GM15510 (cell line): ENCODE measurements around the gene KAZN.

Experiments used
- POLR2A ChIP-seq: IDR thresholded peaks from 3 replicates; pipeline ENCODE4 v1.6.1; 2011; ENCODE audit warnings: borderline replicate concordance; ENCODE audit not compliant: insufficient read length; ENCODE audit errors: extremely low read depth

The KAZN gene

DNA sequence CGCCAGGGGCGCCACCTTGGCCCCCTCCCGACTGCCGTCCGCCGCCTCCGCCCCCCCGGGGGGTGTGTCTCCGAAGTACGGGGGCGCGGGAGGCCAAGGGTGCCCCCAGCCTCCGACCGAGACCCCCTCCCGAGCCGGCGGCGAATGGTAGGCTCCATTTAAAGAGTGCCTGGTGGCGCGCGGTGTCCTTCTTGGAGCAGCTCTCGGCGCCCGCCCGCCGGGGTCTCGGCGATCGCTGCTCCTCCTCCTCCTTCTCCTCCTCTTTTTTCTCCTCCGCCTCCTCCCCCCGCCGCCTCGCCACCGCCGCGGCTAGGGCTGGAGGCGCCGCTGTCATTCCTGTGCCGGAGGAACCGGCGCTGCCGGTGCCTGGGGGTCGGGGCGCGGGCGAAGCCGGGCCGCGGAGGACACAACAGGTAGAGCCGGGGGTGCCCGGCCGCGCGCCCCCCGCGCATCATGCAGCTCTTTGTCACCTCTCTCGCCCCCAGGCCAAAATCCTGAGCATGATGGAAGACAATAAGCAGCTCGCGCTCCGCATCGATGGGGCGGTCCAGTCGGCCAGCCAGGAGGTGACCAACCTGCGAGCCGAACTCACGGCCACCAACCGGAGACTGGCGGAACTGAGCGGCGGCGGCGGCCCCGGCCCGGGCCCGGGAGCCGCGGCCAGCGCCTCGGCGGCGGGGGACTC, at the start of gene KAZN:
TSS of gene KAZN (plus strand) at position 188 of the 685 bp plus-strand sequence.
- TF ChIP-seq POLR2A = no peak

DNA sequence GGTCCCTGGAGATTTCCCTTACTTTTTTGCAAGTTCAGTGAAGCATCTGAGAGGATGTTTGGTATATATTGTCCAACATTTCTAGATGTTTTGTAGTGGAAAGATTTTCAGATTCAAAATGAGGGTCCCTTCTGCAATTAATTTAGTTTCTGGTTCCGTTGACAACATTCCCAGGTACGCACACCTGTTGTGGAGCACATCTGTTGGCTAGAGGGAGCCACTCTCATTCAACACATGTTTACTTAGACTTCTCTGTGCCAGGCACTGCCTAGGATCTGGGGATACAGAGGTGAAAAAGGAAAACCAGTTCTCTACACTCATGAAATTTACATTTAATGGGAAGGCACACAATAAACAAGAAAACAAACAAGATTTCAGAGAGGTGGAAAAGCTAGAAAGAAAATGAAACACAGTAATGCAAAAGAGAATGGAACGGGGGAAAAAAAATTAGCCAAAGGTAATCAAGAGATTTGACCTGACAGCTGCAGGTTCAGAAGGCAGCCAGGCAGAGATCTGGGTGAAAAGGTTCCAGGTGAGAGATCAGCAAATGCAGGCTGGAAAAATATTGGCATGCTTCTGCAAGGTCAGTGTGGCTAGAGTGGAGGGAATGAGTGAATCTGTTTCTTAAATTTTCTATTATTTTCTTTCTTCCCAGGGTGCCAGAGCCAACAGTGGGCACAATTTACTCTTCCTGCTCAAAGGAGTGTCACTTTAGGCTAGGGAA, 48.4 kb upstream of the KAZN start:
- no peak for TF ChIP-seq POLR2A

DNA sequence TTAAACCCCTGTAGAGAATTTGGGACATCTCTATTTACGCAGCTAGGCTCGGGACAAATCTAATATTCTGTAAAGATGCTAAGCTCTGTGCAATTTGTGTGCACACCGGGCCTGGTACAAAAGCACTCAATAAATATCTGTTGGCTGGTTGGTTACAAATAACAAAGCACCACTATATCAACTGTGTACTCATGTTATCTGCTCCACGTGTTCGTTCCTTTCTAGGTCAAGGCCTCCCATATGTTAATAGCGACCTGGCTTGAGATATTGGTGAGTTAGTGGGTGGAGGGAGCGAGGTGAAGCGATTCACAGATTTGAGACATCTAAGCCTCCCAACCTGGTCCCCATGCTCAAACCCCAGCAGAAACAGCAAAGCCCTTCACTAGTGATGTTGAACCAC, 47.1 kb upstream of the KAZN start:
- TF ChIP-seq POLR2A = no peak

DNA sequence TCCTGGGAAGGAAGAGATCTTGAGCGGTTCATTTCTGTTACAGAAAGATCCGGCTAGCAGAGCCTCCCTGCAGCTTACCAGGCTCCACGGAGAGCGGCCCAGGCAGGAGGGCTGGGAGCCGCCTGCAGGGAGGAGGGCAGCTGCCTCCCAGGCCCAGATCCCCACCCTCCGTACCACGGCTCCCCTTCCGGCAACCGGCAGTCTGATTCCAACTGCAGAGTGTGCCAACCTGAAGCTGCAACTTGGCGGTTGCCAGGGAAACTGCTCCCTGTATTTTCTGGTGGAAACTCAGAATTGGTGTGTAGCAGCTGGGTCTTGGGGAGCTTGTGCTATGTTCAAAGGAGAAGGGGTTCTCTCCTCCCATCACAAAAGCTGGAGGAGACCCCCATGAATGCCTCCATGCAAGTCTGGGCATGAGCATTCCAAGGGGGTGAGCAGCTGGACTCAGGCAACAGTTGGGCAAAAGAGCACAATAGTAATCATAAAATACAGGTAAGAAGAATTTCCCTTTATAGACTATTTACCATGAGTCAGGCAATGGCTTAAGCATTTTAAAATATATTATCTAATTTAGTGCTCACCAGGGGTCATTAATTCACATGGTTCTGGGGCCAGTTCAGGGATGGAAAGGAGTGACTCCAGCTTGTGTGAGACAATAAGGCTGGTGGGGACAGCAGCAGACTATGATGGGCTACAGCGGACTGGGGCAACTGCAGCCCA, 46.1 kb upstream of the KAZN start:
- TF ChIP-seq POLR2A = no peak

DNA sequence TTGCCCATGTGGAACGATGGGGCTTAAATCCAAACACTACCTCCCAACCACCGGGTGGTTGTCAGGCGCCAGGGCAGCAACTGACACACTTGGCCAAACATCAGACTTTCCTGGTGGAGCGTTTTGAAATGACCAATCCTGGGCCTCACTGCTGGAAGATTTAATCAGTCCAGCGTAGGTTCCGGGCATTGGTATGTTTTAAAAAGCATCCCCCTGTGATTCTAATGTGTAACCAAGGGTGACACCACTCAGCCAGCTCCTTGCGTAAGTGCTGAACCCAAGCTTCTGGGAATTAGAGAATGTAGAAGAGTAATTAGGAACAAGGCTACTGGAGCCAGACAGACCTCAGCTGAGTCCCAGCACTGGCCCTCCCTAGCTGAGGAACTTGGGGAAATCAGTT, 44.8 kb upstream of the KAZN start:
- TF ChIP-seq POLR2A = no peak

DNA sequence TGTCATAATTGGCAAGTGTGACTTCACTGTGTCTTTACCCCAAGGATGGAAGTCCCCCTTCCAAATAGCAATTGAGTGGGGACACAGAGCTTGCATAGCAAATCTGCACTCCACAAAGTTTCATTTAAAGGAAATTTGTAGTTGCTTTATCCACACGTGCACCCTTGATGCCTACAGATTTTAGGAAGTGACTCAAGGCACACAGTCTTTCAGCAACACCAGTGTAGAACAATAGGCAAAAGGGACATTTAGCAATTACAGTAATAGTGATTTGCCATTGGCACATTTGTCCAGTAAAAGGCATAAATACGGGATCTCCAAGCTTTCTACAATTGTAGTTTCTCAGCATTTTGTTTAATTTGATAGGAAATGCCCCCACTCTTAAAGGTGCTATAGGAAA, 43.4 kb upstream of the KAZN start:
- no peak for TF ChIP-seq POLR2A

DNA sequence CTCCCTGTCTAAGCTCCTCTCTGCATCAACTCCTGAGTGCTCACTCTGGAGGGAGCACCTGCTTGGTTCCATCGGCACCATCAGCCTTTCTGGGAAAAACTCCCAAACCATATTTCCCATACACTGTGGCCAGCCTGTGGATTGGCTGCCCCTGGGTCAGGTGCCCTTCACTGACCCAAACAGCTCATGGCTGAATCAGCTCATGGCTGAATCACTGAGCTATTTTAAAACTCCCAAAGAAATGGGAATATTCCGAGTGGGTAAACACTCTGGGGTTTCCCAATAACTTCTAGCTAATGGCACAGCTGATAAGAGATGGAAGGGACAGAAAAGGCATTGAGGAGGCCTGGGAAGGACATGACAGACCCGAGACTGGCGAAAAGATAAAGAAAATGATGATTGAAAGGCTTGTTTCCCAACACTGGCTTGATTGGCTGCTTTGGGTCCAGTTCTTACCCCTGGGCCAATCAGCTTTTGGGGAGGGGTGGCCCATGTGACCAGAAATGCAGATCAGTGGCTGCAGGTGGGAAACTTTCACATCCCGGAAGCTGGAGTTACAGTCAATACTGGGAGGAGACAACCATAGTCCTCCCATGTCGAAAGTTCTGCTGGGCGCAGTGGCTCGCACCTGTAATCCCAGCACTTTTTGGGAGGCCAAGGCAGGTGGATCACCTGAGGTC, 37.3 kb upstream of the KAZN start:
- TF ChIP-seq POLR2A = no peak

DNA sequence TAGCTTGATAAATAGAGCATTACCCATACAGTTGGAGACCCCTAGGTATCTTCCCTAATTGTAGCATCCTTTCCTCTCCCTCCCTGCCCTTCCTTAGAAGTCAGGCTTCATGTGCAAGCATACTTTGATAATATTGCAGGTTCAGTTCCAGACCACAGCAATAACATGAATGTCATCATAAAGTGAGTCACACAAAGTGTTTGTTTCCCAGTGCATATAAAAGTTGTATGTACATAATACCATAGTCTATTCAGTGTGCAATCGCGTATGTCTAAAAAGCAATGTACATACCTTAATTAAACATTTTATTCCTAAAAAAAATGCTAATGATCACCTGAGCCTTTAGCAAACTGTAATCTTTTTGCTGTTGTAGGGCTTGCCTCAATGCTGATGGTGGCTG, 33.4 kb upstream of the KAZN start:
- TF ChIP-seq POLR2A = no peak

DNA sequence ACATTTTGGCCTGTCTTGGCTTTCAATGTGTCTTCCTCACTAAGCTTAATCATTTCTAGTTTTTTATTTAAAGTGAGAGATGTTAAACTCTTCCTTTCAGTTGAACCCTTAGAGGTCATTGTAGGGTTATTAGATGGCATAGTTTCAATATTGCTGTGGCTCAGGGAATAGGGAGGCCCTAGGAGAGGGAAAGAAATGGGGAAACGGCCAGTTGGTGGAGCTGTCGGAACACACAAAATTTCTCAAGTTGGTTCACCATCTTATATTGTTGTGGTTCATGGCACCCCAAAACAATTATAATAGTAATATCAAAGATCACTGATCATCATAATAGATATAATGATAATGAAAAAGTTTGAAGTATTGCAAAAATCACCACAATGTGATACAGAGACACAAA, 31.4 kb upstream of the KAZN start:
- no peak for TF ChIP-seq POLR2A

DNA sequence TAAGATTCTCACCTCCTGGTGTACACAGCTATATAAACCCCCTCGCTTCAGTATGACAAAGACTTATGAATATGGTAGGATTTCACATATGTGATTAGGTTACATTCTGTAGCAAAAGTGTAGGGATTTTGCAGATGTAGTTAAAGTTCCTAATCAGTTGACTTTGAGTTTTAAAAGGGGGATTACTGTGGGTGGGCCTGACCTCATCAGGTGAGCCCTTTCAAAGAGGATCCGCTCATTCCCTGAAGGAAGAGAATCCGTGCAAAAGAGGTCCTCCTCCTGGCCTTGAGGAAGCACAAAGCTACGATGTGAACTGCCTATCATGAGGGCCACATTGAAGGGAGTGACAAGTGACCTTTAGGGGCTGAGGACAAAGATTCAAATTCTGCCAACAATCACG, 30.6 kb upstream of the KAZN start:
- no peak for TF ChIP-seq POLR2A

DNA sequence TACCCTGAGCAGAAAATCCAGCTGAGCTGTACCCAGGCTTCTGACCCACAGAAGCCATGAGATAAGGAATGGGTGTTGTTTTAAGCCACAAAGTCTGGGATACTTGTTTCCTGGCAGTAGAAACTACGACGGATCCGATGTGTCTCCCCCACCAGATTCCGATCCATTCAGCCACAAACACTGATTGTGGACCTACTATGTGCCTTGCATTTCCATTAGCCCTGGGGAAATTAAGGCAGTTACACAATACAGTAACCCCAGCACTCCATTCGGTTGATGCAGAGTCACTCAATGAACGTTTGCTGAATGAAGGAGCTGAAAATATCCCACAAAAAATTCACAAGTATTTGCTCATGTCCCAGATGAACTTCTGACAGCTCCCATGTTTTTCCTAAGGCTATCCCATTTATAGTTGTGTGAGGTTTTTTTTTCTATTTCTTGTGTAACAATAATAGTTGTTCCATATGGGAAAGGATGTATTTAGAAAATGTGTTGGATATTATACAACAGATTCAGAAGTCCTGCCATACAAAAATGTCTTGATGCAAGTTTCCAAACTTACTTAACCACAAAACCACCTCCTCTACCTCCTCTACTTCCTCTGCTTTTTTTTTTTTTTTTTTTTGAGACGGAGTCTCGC, 29.6 kb upstream of the KAZN start:
- TF ChIP-seq POLR2A = no peak

DNA sequence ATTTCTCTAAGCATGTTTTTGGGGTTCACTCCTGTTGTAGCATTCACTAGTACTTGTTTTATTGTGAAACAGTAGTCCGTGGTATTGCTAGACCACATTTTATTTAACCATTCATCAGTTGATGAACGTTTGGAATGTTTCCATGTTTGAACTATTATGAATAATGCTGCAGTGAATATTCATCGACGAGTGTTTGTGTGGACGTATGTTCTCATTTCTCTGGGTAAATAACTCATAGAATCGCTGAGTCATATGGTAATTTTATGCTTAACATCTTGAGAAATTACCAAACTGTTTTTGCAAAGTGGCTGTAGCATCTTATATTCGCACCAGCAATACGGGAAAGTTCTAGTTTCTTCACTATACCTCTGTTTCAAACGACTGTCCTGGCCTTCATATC, 28.0 kb upstream of the KAZN start:
- no peak for TF ChIP-seq POLR2A

DNA sequence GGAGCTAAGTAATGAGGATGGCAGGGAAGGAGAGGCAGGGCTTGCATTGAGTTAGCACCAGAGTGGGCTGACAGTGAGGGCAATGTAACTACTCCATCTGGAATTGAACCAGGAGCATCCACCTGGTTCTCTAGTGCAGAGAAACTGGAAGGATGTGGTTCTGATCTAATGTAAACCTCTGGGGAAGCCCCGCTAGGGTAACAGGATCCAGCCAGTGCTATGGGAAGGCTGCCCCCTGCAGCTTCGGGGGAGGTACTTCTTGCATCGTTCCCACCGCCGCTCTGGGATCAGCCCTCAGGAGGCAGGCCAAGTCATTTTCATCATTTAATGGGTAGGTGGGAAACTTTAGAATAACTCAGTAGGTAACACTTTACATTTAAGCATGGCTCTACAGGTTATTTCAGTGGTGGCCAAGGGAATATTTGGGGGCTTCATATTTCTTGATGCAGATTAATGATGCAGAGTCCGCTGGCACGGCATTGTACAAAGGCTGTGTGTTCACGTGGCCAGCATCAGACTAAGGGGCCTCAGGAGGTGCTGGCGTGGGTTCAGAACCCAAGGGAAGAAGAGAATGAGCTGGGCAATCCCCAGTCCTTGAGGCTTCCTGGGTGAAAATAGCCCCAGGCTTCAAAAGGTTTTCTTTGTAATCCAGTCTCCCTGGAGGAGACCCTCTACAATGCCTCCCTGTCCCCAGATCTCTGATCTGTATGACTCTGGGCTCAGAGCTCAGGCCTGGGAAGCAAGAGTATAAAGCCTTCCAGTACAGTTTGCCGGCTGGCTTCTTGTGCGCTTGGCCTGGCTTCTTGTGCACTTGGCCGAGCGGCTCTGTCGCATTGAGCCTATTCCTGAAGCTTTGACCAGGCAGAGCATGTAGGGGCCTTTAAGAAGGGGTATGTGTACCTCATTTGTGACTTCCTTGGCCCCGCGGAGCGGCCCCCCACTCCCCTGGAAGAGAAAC, 26.4 kb upstream of the KAZN start:
- no peak for TF ChIP-seq POLR2A

DNA sequence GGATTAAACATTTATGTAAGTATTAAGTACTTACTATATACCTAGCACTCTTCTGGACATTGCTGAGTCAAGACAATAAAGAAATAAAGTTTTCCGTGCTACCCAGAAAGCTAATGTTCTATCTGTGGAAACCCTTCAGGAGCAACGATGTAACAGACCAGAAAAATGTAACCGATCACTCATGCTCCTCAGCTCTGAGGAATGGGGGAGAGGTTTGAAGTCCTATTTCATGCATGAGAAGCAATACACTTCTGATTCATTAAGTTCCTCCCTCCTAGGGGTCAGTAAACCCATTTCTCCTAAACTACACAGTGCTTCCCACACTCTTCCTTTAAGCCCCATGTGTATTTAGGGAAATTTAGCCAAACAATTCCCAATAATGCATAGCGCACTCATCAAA, 25.6 kb upstream of the KAZN start:
- no peak for TF ChIP-seq POLR2A
